HS-5 (cell line): ENCODE measurements around the gene RHOT1.
"Not testable (repeated sequence)": the region's sequence is repeated elsewhere in the genome, so short reads cannot be mapped to it uniquely, and the experiment has no call there.

Experiments used
- DNase-seq: peaks from one replicate; pipeline ENCODE4 v3.0.0-alpha.2; 2012; ENCODE audit warnings: low read depth

The RHOT1 gene

DNA sequence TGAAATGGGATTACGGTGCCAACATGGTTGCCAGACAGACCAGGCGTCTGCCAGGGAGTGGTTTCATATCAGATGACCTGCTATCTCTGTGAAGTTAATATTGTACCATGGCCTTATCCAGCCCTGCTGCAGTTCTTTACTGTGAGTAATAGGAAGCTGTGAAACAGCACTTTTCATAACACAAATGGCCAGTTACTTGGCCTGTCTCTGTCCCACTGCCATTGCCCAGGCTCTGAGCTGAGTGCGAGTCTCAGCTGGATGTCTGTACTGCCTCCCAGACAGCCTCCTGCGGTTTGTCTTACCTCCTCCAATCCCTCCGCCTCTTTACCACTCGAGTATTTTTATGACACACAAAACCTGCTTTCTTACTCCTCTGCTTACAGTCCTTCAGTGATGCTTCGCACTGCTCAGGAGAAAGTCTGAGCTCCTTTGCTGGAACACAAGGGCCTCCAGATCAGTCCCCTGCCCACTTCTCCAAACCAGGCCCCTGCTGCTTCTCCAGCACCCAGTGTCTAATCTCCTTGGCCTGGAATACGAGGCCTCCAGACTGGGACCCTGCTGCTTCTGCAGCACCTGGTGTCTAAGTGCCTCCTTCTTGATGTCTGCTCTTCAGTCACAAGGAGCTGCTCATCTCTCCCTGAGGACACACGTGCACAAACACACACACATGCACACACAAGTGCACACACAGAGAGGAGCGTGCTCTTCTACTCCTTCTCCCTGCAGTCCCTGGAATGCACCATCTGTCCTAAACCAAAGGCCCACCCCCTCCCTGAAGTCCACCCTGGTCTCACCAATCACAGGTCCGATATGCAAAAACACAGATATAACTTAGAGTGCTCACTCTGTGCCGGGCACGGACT, 17.1 kb upstream of the RHOT1 start:
- no peak for DNase-seq

DNA sequence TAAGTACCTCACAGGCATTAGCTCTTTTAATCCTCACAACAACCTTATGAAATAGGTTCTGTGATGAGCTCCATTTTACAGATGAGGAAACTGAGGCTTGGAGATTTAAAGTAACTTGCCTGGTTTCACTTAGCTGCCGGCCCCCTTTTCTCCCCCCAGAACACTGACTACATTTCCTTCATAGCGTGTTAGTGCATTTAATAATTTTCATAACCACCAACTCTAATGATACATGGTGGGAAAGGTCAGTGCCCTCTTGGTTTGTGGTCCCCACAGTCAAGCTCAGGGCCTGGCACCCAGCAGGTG, 16.5 kb upstream of the RHOT1 start:
- no peak for DNase-seq

DNA sequence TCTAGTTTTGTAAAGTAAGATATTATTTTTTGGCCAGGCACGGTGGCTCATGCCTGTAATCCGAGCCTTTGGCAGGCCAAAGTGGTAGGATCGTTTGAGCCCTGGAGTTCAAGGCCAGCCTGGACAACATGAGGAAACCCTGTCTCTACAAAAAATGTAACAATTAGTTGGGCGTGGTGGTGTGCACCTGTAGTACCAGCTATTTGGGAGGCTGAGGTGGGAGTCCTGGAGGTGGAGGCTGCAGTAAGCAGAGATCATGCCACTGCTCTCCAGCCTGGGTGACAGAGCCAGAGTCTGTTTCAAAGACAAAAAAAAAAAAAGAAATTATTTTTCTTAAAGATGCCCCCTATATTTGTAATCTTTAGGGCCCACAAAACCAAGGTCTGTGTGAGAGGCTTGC, 16.0 kb upstream of the RHOT1 start:
- DNase-seq = no peak

DNA sequence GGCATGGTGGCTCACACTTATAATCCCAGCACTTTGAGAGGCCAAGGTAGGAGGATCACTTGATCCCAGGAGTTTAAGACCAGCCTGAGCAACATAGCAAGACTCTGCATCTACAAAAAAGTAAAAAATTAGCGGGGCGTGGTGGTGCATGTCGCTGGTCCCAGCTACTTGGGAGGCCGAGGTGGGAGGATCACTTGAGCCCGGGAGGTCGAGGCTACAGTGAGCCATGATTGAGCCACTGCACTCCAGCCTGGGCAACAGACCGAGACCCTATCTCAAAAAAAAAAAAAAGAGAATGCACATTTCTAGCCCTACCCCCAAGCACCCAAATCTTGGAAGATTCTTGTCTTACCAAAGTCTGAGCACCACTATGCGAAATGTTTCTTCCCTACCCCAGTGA, 15.6 kb upstream of the RHOT1 start:
- DNase-seq = no peak

DNA sequence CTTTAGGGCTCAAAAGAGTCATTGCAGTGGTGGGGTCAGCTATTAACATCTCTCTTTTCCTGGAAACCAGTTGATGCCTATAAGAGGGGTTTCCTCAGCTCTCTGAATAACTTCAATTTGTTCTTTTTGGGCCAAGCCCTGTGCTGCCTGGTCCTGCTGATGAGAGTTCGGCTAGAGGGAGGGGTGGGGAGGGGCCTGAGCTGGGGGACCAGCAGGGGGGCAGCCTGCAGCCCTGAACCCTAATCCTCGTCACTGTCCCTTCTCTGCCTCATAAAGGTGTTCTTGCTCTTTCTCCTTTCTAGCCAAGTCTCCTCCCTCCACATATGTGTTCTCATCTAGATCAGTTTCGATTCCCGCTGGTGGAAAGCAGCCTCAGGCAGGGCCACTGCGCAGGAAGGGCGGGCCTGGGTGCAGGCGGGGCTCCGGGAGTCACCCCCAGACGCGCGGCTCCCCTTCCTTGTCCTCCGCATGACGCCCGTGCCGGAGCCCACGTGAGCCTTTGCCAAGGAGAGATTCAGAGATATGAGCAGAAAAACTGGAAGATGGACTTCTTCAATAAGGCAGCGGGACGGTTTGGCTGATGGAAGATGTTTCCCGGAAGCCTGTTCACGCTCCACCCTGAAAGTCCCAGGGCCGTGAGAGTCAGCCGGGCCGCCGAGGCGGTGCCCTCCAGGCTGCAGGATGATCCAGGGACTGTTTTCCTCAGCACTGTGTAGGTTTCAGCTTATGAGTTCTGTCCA, 15.0 kb upstream of the RHOT1 start:
- peak; percentile 37 for DNase-seq

DNA sequence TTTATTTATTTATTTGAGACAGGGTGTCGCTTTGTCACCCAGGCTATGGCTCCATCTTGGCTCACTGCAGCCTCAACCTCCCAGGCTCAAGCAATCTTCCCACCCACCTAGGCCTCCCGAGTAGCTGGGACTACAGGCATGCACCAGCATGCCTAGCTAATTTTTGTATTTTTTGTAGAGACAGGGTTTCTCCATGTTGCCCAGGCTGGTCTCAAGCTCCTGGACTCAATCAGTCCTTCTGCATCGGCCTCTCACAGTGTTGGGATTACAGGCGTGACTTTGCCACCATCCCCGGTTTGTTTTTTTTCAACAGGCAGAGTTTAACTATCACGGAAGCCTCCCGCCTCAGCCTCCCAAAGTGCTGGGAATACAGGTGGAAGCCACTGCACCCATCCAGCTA, 13.8 kb upstream of the RHOT1 start:
- DNase-seq = not testable (repeated sequence)

DNA sequence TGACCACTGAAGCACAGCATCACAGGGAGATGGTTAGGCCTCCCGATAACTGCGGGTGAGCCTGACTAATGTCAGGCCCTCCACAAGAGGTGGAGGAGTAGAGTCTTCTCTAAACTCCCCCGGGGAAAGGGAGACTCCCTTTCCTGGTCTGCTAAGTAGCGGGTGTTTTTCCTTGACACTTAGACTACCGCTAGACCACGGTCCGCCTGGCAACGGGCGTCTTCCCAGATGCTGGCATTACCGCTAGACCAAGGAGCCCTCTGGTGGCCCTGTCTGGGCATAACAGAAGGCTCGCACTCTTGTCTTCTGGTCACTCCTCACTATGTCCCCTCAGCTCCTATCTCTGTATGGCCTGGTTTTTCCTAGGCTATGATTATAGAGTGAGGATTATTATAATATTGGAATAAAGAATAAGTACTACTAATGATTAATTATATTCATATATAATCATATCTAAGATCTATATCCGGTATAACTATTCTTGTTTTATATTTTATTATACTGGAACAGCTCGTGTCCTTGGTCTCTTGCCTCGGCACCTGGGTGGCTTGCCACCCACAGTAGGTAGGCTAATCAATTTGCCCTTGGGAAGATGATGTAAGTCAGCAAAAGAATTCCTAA, 6.7 kb upstream of the RHOT1 start:
- not testable (repeated sequence) for DNase-seq

DNA sequence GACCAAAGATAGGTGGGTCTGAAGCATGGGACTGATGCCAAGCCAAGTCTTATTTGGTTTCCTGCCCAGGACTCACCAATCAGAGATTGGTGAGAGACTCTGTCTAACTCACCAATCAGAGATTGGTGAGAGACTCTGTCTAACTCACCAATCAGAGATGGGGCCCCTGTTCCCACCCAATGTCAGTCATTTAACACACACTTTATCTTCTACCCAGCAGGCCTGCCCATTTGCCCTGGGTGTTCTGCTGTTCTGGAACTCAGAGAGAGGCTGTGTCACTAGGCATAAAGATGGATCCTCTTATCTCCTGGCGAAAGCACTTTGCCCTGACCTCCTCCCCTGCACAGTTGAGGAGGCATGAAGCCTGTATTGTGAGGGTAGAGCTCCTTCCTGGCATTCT, 5.4 kb upstream of the RHOT1 start:
- no peak for DNase-seq

DNA sequence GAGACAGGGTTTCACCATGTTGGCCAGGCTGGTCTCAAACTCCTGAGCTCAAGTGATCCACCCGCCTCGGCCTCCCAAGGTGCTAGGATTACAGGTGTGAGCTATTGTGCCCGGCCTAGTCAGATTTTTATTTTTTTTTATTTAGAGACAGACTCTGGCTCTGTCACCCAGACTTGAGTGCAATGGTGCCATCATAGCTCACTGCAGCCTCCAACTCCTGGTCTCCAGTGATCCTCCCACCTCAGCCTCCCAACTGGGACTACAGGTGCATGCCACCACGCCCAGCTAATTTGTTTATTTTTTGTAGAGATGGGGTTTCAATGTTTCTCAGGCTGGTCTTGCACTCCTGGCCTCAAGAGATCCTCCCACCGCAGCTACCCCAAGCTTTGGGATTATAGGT, 2.8 kb upstream of the RHOT1 start:
- DNase-seq = not testable (repeated sequence)

DNA sequence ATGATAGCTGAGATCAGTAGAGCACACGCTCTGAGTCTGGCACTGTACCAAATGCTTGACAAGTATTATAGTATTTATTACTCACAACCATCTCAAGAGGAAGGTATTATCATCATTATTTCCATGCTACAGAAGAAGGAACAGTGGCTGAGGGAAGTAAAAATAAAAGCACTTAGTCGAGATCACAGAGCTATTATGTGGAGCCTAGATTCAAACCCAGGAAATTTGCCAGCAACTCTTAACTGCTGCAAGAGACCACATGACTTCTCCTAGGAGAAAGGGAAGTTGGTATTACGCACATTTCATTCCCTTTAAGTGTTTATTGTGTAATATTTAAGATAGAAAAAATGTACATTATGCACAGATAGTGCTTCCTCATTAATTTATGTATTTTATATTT, 1.0 kb upstream of the RHOT1 start:
- DNase-seq = peak; percentile 52

DNA sequence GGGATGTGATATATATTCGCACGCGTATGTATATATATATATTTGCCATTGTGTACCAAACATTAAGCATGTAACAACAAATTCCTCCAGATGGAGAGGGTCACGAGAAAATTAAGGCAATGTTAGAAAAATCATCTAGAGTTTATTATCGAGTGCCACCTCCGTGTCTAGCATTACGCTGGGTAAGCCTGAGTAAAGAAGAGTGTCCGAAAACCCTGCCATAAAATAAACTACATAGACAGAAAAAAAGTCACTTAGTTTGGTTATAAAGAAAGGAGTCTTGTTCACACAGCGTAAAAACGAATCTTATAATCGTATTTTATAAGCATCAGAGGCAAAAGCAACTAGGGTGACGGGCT, 644 bp upstream of the RHOT1 start:
- no peak for DNase-seq

DNA sequence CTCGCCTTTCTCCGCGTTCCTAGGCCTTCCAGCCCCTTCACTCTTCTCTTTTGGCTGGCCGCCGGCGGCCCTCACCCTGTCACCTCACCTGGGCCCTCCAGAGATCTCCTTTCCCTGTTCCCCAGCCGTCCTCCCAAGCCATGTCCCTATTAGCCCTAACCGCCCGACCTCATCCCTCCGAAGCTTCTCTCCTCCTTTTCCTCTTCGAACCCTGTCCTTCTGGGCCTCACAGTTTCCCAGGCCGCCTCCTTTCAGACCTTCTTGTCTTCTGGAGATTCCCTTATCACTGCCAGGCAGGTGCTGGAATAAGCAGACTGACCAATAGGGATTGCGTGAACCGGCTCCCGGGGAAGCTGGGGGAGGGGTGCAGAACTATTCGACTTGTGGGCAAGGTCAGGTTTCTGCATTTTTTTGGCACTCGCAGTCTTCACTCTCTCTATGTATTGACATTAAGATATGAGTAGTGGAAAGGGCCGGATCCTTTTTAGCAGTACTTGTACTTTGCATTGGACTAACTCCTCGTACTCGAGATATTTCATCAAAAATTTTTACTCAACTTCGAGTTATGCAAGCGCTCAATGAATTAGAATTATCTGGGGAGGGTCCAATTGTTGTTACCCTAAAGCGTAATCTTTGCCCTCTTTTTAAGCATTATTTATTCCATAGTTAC, 690 bp downstream of the RHOT1 start:
- DNase-seq = no peak

DNA sequence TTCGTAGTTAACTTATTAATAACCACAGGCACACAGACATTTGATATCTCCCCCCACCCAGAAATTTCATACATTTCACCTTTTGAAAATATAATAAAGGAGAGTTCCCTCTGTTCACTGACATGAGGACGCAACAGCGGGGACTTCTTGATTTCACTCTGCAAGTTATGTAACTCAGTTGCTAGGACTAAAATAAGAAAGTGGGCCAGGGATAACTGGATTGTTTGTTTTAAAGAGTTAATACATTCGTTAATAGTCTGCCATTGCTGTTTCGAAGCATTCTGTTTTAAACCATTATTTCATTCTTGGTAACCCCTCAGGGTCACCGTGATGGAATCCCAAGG, 1.2 kb downstream of the RHOT1 start:
- DNase-seq = no peak

DNA sequence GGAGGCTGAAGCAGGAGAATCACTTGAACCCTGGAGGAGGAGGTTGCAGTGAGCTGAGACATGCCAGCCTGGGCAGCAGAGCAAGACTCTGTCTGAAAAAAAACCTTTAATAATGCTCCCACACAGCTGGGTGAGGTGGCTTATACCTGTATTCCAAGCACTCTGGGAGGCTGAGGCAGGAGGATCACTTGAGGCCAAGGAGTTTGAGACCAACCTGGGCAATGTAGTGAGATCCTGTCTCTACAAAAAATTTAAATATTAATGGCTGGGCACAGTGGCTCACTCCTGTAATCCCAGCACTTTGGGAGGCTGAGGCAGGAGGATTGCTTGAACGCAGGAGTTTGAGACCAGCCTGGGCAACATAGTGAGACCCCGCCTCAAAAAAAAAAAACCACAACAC, 2.1 kb downstream of the RHOT1 start:
- not testable (repeated sequence) for DNase-seq

DNA sequence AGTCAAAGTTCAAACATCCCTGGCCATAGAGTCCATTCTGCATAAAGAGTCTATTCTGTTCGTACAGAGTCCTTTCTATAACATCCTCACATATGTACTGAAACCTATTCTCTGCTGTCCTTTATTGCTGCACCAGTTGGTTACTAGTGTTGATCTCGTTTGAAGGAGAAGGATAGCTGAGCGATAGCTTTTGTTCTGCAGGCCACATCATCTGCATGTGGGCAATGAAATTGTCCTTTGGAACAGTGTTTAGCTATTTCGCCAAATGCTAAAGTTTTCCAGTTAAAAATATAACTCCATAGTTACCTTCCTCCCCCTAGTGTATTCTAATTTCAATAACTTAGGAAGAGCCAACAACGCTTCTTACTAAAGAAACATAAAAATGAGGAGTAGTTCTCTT, 6.0 kb downstream of the RHOT1 start:
- no peak for DNase-seq

DNA sequence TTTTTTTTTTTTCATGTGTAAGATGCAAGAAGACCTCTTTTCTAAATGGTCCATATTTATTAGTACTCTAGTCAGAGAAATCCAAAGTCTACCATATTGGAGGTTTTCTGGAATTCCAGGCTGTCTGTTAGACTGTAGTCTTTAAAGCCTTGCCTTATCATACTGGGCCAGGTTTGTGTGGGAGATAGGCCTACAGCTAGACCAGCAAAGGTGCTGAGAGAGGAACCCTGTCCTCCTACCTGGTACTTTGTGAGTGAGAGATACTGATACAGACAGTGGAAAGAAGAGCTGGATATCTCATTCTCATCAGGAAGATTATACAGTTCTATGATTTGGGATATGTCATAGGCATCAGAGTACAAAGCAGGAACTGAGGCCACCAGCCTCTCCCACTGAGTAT, 8.1 kb downstream of the RHOT1 start:
- no peak for DNase-seq

DNA sequence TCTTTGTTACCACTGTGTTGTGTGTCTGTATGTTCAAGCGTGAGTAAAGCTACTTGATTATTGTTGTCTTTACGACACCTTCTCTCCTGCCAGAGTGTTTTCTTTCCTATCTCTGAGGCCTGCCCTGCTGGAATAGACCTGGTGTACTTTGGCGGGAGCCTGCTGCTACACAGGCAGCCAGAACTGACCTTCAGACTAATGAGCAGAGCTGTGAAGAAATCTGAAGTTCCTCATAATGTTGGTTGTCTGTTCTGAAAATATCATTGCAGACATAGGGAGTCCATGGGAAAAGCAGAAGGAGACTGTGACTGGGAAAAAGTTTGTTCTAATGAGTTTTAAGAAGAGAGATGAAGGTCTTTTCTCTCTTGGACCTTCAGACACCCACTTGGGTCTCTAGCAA, 9.8 kb downstream of the RHOT1 start:
- DNase-seq = no peak

DNA sequence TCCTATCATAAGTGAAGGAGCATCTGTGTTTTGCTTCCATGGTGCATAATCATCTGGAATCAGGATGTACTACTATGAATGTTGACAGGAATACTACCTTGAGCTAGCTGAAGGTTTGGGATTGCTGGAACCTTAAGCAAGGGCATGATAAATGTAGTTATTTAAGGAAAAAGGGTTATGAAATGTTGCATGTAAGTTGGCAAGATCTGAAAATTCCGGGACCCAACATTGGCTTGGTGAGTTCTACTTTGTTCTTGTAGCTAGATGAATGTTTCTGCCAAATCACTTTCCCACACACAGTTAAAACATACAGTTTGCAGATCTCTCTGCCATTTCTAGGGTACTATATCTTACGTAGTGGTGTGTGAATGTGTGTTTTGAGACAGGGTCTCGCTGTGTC, 13.6 kb downstream of the RHOT1 start:
- DNase-seq = no peak

DNA sequence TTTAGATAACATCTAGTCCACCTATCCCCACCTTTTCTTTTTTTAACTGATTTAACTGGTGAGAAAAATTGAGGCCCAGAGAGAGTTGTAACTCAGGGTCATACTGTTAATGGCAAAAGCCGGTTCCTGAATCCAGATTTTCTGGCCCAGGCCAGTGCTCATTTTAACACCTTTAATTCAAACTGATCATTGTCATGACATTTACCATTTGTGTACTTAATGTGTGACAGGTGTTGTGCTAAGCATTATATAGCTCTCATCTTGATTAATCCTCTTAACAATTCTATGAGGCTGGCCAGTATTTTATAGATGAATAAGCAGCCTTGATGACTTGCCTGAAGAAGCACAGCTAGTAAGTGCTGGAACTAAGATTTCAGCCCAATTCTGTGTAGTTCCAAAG, 14.4 kb downstream of the RHOT1 start:
- no peak for DNase-seq

DNA sequence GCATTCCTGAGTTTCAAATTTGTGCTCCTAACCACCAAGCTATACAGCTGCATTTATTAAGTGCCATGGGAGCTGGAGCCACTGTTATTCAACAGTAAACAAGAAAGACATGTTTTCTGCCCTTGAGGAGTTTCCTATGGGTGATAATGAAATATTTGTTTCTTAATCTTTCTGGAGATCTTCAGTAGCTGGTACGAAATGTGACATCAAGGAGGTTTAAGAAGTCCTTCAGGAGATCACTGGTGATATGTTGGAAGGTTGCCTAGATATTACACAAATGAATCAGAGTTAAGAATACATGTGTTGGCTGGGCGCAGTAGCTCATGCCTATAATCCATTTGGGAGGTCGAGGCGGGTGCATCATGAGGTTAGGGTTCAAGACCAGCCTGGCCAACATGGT, 14.9 kb downstream of the RHOT1 start:
- DNase-seq = no peak

DNA sequence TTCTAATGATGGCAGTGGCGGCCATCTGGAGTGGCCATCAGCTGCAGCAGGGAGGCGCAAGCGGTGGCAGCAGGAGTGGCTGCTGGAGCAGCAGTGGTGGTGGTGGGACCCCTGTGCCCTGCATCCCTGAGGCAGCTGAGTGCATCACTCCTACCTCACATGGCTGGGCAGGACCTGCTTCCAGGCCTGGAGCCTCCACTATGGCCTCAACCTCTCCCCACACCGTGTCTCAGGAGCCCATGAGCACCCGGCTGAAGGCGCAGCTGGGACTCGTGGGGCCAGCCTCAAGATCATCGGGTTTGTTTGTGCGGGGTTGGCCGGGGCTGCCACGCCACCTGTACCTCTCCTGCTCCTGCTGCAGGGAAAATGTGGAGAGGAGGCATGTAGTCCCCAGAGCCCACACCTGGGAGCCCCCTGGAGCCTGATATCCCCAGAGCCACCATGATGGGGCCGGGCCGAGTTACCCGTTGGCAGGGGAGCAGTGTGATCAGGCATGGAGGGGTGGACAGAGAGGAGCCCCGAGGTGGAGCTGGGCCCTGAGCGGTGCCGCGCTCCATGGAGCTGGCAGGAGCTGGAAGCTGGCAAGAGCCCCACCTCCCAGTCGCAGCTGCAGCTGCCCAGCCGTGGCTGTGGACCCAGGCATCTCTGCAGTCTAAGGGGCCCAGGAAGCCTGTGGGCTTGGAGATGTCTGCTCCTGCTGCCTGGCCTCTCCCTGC, 16.7 kb downstream of the RHOT1 start:
- no peak for DNase-seq
